ENCODE data around the gene SYTL3. TPM values are rescaled to one million over a fixed set of nuclear protein-coding genes. Genes with fewer than 3 reads are reported as not detected.
"Not testable (repeated sequence)": the region's sequence is repeated elsewhere in the genome, so short reads cannot be mapped to it uniquely, and the experiment has no call there.

The SYTL3 gene
- polyA plus RNA-seq, 1 donor (not counting 4 experiments of a cell fraction or from before 2014, with no cell fraction given), result 1.4 TPM

DNA sequence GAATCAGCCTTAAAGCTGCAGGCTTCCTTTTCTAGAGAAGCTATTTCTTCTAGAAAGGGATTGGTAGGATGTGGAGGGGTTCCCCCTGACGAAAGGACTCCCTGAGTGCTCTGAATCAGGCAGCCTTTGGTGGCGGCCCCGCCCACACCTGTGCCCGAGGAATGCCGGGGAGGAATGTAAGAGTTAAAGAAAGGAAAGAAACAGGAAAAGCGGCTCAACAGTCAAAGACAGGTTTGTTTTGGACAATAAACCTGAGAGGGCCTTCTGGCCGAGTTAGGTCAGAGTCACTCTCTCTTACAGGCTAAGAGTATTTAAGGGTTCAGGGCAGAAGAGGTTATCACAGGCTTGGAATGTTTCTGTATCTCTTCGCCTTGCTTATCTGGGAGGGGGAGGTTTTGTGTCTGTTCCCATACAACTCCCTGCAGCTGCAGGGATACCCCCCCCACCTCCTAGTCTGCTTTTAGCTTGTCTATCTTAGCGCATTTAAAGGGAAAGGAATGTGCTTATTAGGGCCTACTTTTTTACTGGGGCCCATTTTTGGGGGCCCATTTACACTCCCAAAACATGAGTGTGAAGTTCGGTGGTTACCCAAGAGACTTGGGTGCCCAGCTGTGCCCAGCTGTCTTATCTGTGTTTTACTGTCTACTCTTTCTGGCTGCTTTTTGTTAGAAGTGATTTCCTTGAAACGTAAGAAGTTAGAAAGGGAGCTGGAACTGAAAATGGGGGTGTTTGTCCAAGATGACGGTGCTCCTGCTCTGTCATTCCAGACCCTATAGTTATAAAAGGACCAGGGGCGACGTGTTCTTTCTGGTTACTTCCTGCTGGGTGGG lies 38.1 kb upstream of the SYTL3 start:
- H3K36me3 ChIP-seq (ENCODE audit: control insufficient read depth in 2 of 2, extremely low read depth in 1 of 2, insufficient read depth in 2 of 2, low read length in 2 of 2), result peaks cover 27 to 35% of the 10 kb centered on the region in 2 experiments
- FAIRE-seq, result no peak
- dilution Hi-C loops (cut with MboI; ENCODE audit: extremely low pct_ligation_motif_present, low sequenced_read_pairs), result no loop called here

DNA sequence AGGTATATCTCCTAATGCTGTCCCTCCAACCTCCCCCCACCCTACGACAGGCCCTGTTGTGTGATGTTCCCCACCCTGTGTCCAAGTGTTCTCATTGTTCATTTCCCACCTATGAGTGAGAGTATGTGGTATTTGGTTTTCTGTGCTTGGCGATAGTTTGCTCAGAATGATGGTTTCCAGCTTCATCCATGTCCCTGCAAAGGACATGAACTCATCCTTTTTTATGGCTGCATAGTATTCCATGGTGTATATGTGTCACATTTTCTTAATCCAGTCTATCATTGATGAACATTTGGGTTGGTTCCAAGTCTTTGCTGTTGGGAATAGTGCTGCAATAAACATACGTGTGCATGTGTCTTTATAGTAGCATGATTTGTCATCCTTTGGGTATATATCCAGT lies 35.2 kb upstream of the SYTL3 start:
- H3K9me1 ChIP-seq (ENCODE audit: control insufficient read depth, extremely low read depth, insufficient read depth, low read length); H3K4me2 ChIP-seq (ENCODE audit: control insufficient read depth, extremely low read depth, insufficient read depth, low read depth, low read length); DNase-seq (ENCODE audit: low read depth, low spot score); FAIRE-seq; H3K79me2 ChIP-seq (ENCODE audit: control insufficient read depth, insufficient read depth, low read length); H3K27ac ChIP-seq (ENCODE audit: control insufficient read depth, insufficient read depth, low read length); H2AFZ ChIP-seq (ENCODE audit: control insufficient read depth, low read length); H3K9me3 ChIP-seq (ENCODE audit: control insufficient read depth, low read depth, low read length); H4K20me1 ChIP-seq (ENCODE audit: control insufficient read depth, extremely low read depth, insufficient read depth, low read length); H3K4me3 ChIP-seq (ENCODE audit: control insufficient read depth in 2 of 3, extremely low read depth in 1 of 3, insufficient read depth in 2 of 3, low read depth in 1 of 3, low read length in 3 of 3); H3K27me3 ChIP-seq (ENCODE audit: control insufficient read depth, extremely low read depth, insufficient read depth, low read length); H3K4me1 ChIP-seq (ENCODE audit: control insufficient read depth, extremely low read depth, insufficient read depth, low read length); dilution Hi-C loops (cut with MboI; ENCODE audit: extremely low pct_ligation_motif_present, low sequenced_read_pairs); H3K9ac ChIP-seq (ENCODE audit: control insufficient read depth, extremely low read depth, insufficient read depth, low read length): not testable (repeated sequence)
- H3K36me3 ChIP-seq (ENCODE audit: control insufficient read depth in 2 of 2, extremely low read depth in 1 of 2, insufficient read depth in 2 of 2, low read length in 2 of 2), result peaks cover 17% of the 10 kb centered on the region in 2 experiments

More for the DNA sequence above, 38.1 kb upstream of the SYTL3 start:
- H3K4me1 ChIP-seq (ENCODE audit: control insufficient read depth, extremely low read depth, insufficient read depth, low read length), result no peaks in the 10 kb centered on the region
- H3K27ac ChIP-seq (ENCODE audit: control insufficient read depth, insufficient read depth, low read length), result no peak overlapping the region
- TF ChIP-seq, protein P1, sequence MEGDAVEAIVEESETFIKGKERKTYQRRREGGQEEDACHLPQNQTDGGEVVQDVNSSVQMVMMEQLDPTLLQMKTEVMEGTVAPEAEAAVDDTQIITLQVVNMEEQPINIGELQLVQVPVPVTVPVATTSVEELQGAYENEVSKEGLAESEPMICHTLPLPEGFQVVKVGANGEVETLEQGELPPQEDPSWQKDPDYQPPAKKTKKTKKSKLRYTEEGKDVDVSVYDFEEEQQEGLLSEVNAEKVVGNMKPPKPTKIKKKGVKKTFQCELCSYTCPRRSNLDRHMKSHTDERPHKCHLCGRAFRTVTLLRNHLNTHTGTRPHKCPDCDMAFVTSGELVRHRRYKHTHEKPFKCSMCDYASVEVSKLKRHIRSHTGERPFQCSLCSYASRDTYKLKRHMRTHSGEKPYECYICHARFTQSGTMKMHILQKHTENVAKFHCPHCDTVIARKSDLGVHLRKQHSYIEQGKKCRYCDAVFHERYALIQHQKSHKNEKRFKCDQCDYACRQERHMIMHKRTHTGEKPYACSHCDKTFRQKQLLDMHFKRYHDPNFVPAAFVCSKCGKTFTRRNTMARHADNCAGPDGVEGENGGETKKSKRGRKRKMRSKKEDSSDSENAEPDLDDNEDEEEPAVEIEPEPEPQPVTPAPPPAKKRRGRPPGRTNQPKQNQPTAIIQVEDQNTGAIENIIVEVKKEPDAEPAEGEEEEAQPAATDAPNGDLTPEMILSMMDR (optimal IDR thresholded peaks at IDR 0.05 in 1 of 3, IDR thresholded peaks at IDR 0.05 in 1 of 3, conservative IDR thresholded peaks at IDR 0.05 in 1 of 3; ENCODE audit: extremely low read depth in 1 of 3, insufficient read depth in 2 of 3, low read length in 3 of 3), result no peak
- TF ChIP-seq EZH2 (IDR thresholded peaks at IDR 0.05; ENCODE audit: low read length), result no peak
- H3K9me3 ChIP-seq (ENCODE audit: control insufficient read depth, low read depth, low read length), result no peaks in the 10 kb centered on the region
- H3K27me3 ChIP-seq (ENCODE audit: control insufficient read depth, extremely low read depth, insufficient read depth, low read length), result no peaks in the 10 kb centered on the region
- no peak overlapping the region for H3K9ac ChIP-seq (ENCODE audit: control insufficient read depth, extremely low read depth, insufficient read depth, low read length)
- H3K9me1 ChIP-seq (ENCODE audit: control insufficient read depth, extremely low read depth, insufficient read depth, low read length), result no peaks in the 10 kb centered on the region
- no peak overlapping the region for H3K4me3 ChIP-seq (ENCODE audit: control insufficient read depth in 2 of 3, extremely low read depth in 1 of 3, insufficient read depth in 2 of 3, low read depth in 1 of 3, low read length in 3 of 3)
- H3K4me2 ChIP-seq (ENCODE audit: control insufficient read depth, extremely low read depth, insufficient read depth, low read depth, low read length), result no peak overlapping the region
- no peak for DNase-seq (ENCODE audit: low read depth, low spot score)
- no peak overlapping the region for H2AFZ ChIP-seq (ENCODE audit: control insufficient read depth, low read length)
- H3K79me2 ChIP-seq (ENCODE audit: control insufficient read depth, insufficient read depth, low read length), result no peaks in the 10 kb centered on the region
- H4K20me1 ChIP-seq (ENCODE audit: control insufficient read depth, extremely low read depth, insufficient read depth, low read length), result no peaks in the 10 kb centered on the region

GRCh38 chr6:158618289-158618688 lies 31.6 kb upstream of the SYTL3 start:
- H3K4me3 ChIP-seq (ENCODE audit: control insufficient read depth in 2 of 3, extremely low read depth in 1 of 3, insufficient read depth in 2 of 3, low read depth in 1 of 3, low read length in 3 of 3); H3K9me1 ChIP-seq (ENCODE audit: control insufficient read depth, extremely low read depth, insufficient read depth, low read length); DNase-seq (ENCODE audit: low read depth, low spot score); H3K27ac ChIP-seq (ENCODE audit: control insufficient read depth, insufficient read depth, low read length); H2AFZ ChIP-seq (ENCODE audit: control insufficient read depth, low read length); H3K9ac ChIP-seq (ENCODE audit: control insufficient read depth, extremely low read depth, insufficient read depth, low read length); dilution Hi-C loops (cut with MboI; ENCODE audit: extremely low pct_ligation_motif_present, low sequenced_read_pairs); H3K4me1 ChIP-seq (ENCODE audit: control insufficient read depth, extremely low read depth, insufficient read depth, low read length); H3K79me2 ChIP-seq (ENCODE audit: control insufficient read depth, insufficient read depth, low read length); H3K27me3 ChIP-seq (ENCODE audit: control insufficient read depth, extremely low read depth, insufficient read depth, low read length); FAIRE-seq; H4K20me1 ChIP-seq (ENCODE audit: control insufficient read depth, extremely low read depth, insufficient read depth, low read length); H3K9me3 ChIP-seq (ENCODE audit: control insufficient read depth, low read depth, low read length); H3K4me2 ChIP-seq (ENCODE audit: control insufficient read depth, extremely low read depth, insufficient read depth, low read depth, low read length): not testable (repeated sequence)
- peaks cover 9 to 16% of the 10 kb centered on the region in 2 experiments for H3K36me3 ChIP-seq (ENCODE audit: control insufficient read depth in 2 of 2, extremely low read depth in 1 of 2, insufficient read depth in 2 of 2, low read length in 2 of 2)

Measured in keratinocyte (primary cell).